Fibroblast of villous mesenchyme (primary cell): ENCODE measurements around the gene SLC2A1. TPM values are rescaled to one million over a fixed set of nuclear protein-coding genes. Genes with fewer than 3 reads are reported as not detected.

Experiments used
- DNase-seq: peaks from one replicate; pipeline ENCODE4 v3.0.0-alpha.2; 2010; ENCODE audit warnings: low read depth
- H3K4me3 ChIP-seq: 2 replicates; pipeline ENCODE4 v1.5.1; 2011; ENCODE audit warnings: low read depth, mild to moderate bottlenecking, low read length
- CTCF ChIP-seq: IDR thresholded peaks from 2 replicates; pipeline ENCODE4 v1.5.1; 2012; ENCODE audit warnings: low read depth, mild to moderate bottlenecking, low read length; ENCODE audit not compliant: insufficient read depth
- total RNA-seq: library from RNA; depleted of rRNA; stranded (reverse); fragments of >200 nt; gene quantifications from 2 replicates; pipeline ENCODE4 v1.2.3, GENCODE V29; 2012

The SLC2A1 gene
- total RNA-seq, 1 donor = 118 TPM

DNA sequence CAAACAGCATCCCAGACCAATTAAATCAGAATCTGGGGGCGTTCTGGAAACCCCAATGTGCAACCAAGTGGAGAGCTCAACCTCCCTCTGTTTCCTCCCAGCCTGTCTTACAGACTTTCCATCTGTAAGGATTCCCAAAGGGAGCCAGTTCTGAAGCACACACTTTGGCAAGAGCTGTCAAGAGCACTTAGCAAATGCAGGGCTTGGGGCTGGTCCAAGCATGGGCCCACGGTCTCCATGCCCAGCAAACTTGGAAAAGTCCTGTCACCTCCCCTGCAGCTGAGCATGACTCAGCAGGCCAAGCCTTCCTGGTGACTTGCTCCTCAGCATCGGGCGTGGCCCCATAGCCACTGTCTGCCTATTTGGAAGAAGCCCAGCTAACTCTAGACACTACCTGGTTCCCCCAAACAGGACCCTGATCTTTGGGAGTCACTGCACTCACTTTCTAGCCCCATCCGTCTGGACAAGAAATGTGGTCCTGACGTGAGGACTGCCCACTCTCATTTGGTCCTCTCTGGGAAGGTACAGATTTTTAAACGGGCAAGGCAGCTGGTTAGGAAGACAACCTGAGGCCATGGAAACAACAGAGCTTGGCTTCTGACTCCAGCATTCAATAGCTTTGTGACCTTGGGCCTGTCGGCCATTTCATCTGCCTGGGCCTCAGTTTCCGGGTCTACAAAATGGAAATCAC, 16.9 kb downstream of the SLC2A1 start:
- H3K4me3 ChIP-seq = no peak overlapping the region
- TF ChIP-seq CTCF = no peak
- peak; percentile 67 for DNase-seq

DNA sequence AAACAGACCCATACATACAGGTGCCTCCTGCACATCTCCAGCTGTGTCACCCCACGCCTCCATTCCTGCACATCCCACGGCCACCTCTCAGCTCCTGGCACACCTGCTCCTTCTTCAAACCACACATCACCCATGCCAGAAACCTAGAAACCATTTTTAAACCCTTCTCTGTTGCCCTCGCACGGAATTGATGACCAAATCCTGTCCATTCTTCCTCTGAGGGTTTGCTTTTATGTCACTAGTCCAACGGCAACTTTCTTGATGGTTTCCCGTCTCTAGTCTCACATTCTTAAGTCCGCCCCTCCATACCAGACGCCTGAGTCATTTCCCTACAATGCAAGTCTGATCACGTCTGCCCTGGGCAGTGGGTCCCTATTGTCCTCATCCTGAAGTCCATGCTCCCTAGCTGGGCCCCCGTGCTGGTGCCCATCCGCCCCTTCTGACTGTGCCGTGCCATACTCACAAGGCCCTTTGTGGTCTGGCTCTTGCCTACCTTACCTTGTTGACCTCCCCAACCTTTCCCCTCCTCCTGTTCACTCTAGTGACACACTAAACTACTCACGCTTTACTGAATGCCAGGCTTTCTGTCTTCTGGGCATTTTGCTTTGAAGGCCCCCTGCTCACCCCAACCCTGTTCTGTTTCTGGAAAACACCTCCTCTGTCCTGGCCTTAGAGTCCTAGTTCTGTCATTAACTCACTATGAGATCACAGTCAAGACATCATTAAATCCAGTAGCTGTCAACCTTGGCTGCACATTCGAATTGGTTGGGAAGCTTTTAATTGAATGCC, 17.6 kb downstream of the SLC2A1 start:
- TF ChIP-seq CTCF = no peak
- peak; percentile 89 for DNase-seq
- H3K4me3 ChIP-seq = no peak overlapping the region

DNA sequence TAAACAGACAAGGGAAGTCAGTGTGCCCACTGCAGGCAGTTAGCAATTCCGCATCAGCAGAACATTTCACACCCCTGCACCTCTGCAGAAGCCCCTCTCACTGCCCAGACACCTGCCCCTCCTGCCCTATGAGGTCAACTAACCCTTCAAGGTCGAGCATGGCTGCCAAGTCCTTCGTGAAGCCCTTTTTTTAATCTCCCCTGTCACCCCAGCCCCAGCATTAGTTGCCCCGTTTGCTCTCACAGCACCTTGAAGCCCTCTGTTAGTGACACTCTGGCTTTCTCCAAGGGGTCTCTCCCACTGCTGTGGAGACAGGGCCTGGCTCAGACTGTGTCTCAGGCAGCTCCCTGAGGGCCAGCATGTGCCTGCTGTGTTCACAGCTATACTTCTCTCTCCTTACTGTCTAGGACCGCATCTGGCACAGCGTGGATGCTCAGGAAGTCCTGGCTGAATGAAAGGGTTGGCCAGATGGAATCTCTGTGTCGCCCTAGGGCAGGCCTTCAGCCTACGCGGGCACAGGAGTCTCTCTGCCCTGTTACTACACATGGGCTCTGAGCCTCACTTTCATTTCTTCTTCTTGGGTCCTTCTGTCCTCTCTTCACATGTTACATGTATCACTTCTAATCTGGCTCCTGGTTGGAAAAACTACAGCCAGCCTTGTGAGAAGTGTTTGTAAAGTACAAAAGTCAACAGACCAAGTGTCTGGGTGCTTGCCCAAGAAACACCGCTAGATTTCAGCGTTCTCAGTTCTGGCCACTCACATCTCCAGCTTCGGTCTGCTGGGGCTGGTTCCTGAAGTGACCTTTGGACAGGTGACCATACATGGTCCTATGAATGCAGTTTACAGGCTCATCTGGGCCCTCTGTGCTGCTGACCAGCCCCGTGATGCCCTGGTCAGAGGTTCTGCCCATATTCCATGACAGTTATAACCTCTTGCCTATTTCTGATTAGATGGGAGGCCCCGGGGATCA, 19.7 kb downstream of the SLC2A1 start:
- TF ChIP-seq CTCF = no peak
- no peak overlapping the region for H3K4me3 ChIP-seq
- no peak for DNase-seq

DNA sequence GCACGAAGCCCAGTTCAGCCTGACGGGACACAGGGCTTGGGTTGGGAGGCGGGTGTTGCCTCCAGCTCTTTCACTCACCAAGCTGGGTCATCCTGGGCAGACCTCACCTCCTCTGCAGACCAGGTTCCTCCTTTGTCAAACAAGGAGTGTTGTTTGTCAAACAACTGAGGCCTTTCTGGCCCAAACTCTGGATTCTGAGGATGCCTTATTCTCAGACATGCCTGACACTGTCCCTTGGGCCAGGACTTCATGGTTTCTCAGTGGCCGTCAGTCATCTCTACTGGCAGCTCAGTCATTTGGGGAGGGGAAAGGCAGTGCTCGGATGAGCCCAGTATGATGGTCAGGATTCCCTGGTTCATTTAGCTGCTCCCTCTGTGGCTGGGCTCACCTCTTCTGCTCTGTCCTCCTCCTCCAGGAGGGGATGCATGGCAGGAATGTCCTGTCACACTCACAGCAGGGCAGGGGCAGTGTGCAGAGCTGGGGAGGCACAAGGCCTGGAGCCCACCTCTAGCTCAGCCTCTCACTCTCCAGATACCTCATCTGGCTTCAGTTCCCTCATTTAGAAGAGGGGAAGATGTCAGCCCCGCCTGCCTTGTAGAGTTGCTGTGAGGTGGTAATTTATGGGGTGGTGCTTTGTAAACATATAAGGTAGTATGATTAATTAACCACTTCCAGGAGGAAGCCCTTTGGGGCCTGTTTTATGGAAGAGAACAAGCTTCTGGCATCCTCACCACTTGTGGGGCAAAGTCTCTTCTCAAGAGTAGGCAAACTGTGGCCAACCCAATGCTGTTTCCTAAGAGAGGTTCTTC, 20.6 kb downstream of the SLC2A1 start:
- DNase-seq = no peak
- no peak for TF ChIP-seq CTCF
- no peak overlapping the region for H3K4me3 ChIP-seq

- no peak for TF ChIP-seq CTCF
- peak; percentile 85 for DNase-seq
- H3K4me3 ChIP-seq = no peak overlapping the region
Measured at GRCh38 chr1:42937141-42937696, 21.4 kb downstream of the SLC2A1 start.
